SK-N-SH (cell line): Measurements from ENCODE around the gene SFI1.

Experiments used
- CHD2 ChIP-seq: fragments of 150-350 bp; IDR thresholded peaks from 2 replicates; pipeline ENCODE4 v1.6.1; 2018; ENCODE audit warnings: low read length; ENCODE audit not compliant: partially characterized antibody
- CTCF ChIP-seq: fragments of 200-600 bp; sonication (generic); IDR thresholded peaks from 2 replicates; pipeline ENCODE4 v1.6.1; 2017; ENCODE audit warnings: antibody characterized with exemption, mild to moderate bottlenecking, moderate library complexity
- RAD21 ChIP-seq: IDR thresholded peaks from 2 replicates; pipeline ENCODE4 v1.6.1; 2012; ENCODE audit warnings: mild to moderate bottlenecking, low read length
- YY1 ChIP-seq: IDR thresholded peaks from 2 replicates; pipeline ENCODE4 v1.4.0; 2012; ENCODE audit warnings: low read depth, mild to moderate bottlenecking

GRCh38 chr22:31509061-31509762 lies 12.9 kb downstream of the SFI1 start:
- TF ChIP-seq RAD21 = no peak
- TF ChIP-seq CTCF = no peak
- TF ChIP-seq CHD2 = no peak
- no peak for TF ChIP-seq YY1
